ENCODE results near the gene R3HCC1L. TPM values are rescaled to one million over a fixed set of nuclear protein-coding genes. Genes with fewer than 3 reads are reported as not detected.
A peak's percentile ranks its signal among the peaks of the same experiment; 100 is the strongest.

The R3HCC1L gene
- total RNA-seq, 4 donors from 2014 or later = 17.7 to 27.3 (median 25.3) TPM

- 33 to 47% methylated on average over 1 to 4 of the region's 4 CpGs for WGBS, 2 donors (ENCODE audit: low coverage in 1 of 2)
- TF ChIP-seq POLR2AphosphoS5 (IDR thresholded peaks at IDR 0.05) = peak in 1 of 3 donors; percentile 6
- TF ChIP-seq EP300 (IDR thresholded peaks at IDR 0.05; ENCODE audit: low read depth) = no peak
- no peak overlapping the region for H3K4me3 ChIP-seq
- in situ Hi-C loops (cut with MboI; ENCODE audit: low pct_ligation_motif_present in 1 of 4, low pct_unique_long_range_greater_than_20kb in 1 of 4, low sequenced_read_pairs in 3 of 4) = no loop called here
- intact Hi-C loops (cut with DNase I; ENCODE audit: low total_unique reads) = no loop called here
- H3K9me3 ChIP-seq = no peaks in the 10 kb centered on the region
- H3K27ac ChIP-seq = no peak overlapping the region
- H3K36me3 ChIP-seq = peaks cover 0 to 9% (median 0%) of the 10 kb centered on the region in 4 donors
- peak; percentile 26 for DNase-seq
- H3K4me1 ChIP-seq = peaks cover 0 to 7% (median 0%) of the 10 kb centered on the region in 4 donors
- no peaks in the 10 kb centered on the region for H3K27me3 ChIP-seq
These were observed 75.0 kb downstream of the R3HCC1L start for GRCh38 chr10:98209441-98209840.

DNA sequence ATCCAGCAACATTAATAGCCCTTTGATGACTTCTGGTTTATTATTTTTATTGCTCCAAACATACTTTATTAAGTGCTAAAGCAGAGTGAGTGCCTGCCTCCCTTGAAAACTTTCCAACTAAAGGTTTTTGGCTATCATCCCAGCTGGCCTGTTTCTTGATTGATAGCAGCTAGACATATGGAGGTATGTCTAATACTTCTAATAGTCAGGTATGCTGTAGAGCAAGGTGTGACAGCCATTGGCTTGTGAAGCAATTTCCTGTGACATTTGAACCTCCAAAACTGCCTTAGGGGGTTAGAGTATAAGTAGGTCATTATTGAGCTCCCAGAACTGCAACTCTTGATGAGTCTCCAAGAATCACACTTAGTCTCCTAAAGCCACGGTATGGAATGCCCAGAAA lies 77.7 kb downstream of the R3HCC1L start:
- H3K9me3 ChIP-seq = peaks cover 0 to 3% of the 10 kb centered on the region in 2 donors
- no peak overlapping the region for H3K4me3 ChIP-seq
- DNase-seq = no peak
- TF ChIP-seq POLR2A (IDR thresholded peaks at IDR 0.05) (no peak), EP300 (IDR thresholded peaks at IDR 0.05; ENCODE audit: low read depth) (no peak), POLR2AphosphoS5 (IDR thresholded peaks at IDR 0.05) (no peak)
- TF ChIP-seq, protein P1, sequence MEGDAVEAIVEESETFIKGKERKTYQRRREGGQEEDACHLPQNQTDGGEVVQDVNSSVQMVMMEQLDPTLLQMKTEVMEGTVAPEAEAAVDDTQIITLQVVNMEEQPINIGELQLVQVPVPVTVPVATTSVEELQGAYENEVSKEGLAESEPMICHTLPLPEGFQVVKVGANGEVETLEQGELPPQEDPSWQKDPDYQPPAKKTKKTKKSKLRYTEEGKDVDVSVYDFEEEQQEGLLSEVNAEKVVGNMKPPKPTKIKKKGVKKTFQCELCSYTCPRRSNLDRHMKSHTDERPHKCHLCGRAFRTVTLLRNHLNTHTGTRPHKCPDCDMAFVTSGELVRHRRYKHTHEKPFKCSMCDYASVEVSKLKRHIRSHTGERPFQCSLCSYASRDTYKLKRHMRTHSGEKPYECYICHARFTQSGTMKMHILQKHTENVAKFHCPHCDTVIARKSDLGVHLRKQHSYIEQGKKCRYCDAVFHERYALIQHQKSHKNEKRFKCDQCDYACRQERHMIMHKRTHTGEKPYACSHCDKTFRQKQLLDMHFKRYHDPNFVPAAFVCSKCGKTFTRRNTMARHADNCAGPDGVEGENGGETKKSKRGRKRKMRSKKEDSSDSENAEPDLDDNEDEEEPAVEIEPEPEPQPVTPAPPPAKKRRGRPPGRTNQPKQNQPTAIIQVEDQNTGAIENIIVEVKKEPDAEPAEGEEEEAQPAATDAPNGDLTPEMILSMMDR (IDR thresholded peaks at IDR 0.05) = no peak
- no peaks in the 10 kb centered on the region for H3K27me3 ChIP-seq
- intact Hi-C loops (cut with DNase I; ENCODE audit: low total_unique reads) (no loop called here), in situ Hi-C loops (cut with MboI; ENCODE audit: low pct_ligation_motif_present in 1 of 4, low pct_unique_long_range_greater_than_20kb in 1 of 4, low sequenced_read_pairs in 3 of 4) (no loop called here)
- no peak overlapping the region for H3K27ac ChIP-seq
- peaks cover 0 to 7% (median 0%) of the 10 kb centered on the region in 4 donors for H3K4me1 ChIP-seq
- WGBS, 2 donors (ENCODE audit: low coverage in 1 of 2) = 89 to 100% methylated on average over 1 of the region's 1 CpG
- peaks cover 0 to 9% (median 0%) of the 10 kb centered on the region in 4 donors for H3K36me3 ChIP-seq

DNA sequence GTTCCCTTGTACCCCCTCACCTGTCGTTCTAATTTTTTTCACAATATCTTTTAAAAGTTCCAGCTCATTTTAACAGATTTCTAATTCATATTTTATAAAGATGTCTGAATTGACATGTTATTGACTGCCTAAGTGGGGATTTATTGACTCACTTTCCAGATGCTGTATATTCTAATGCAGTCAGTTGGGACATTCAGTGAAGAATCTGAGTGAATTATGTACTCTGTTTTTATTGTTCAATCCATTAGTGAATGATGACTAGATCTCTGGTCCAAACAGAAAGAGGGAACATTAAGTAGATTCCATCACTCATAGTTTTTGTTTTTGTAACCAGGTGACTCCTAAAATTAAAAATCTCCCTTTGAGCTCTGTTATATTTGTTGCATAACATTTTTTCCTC lies 79.3 kb downstream of the R3HCC1L start:
- in situ Hi-C loops (cut with MboI; ENCODE audit: low pct_ligation_motif_present in 1 of 4, low pct_unique_long_range_greater_than_20kb in 1 of 4, low sequenced_read_pairs in 3 of 4) = no loop called here
- Histone ChIP-seq H3K4me1 (peaks cover 0 to 2% (median 0%) of the 10 kb centered on the region in 4 donors), H3K27me3 (no peaks in the 10 kb centered on the region), H3K4me3 (no peak overlapping the region), H3K27ac (no peak overlapping the region), H3K36me3 (no peaks in the 10 kb centered on the region), H3K9me3 (peaks cover 0 to 11% of the 10 kb centered on the region in 2 donors)
- no peak for TF ChIP-seq EP300 (IDR thresholded peaks at IDR 0.05; ENCODE audit: low read depth)
- TF ChIP-seq, protein P1 (IDR thresholded peaks at IDR 0.05) = no peak
- TF ChIP-seq POLR2A (IDR thresholded peaks at IDR 0.05) = no peak
- DNase-seq = no peak
- intact Hi-C loops (cut with DNase I; ENCODE audit: low total_unique reads) = no loop called here
- WGBS, 2 donors (ENCODE audit: low coverage in 1 of 2) = 89 to 95% methylated on average over 1 of the region's 1 CpG

DNA sequence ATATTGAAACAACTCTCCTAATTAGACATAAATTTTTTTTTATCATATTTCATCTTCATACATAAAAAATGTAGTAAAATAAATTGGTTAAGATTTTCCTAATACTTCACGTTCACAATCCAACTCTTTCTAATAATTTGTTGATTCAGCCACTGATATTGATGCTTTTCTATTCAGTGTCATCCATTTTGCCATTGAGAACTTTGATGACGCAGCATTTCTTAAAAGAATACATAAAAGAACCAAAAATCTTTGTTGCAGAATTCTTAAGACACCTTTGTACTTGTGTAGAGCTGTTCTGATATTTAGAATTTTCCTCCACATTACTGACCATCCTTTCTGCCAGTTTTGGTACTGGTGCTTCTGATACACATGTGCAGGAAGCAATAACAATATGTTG lies 80.9 kb downstream of the R3HCC1L start:
- intact Hi-C loops (cut with DNase I; ENCODE audit: low total_unique reads) (no loop called here), in situ Hi-C loops (cut with MboI; ENCODE audit: low pct_ligation_motif_present in 1 of 4, low pct_unique_long_range_greater_than_20kb in 1 of 4, low sequenced_read_pairs in 3 of 4) (no loop called here)
- DNase-seq = no peak
- Histone ChIP-seq H3K36me3 (no peaks in the 10 kb centered on the region), H3K27me3 (no peaks in the 10 kb centered on the region), H3K4me1 (no peaks in the 10 kb centered on the region), H3K9me3 (peaks cover 13 to 23% of the 10 kb centered on the region in 2 donors), H3K4me3 (no peak overlapping the region), H3K27ac (no peak overlapping the region)
- TF ChIP-seq EP300 (IDR thresholded peaks at IDR 0.05; ENCODE audit: low read depth) = no peak
- TF ChIP-seq, protein P1 (IDR thresholded peaks at IDR 0.05) = no peak
- TF ChIP-seq POLR2AphosphoS5 (IDR thresholded peaks at IDR 0.05) = no peak
- no peak for TF ChIP-seq POLR2A (IDR thresholded peaks at IDR 0.05)
- 95 to 96% methylated on average over 2 of the region's 2 CpGs for WGBS, 2 donors (ENCODE audit: low coverage in 1 of 2)

DNA sequence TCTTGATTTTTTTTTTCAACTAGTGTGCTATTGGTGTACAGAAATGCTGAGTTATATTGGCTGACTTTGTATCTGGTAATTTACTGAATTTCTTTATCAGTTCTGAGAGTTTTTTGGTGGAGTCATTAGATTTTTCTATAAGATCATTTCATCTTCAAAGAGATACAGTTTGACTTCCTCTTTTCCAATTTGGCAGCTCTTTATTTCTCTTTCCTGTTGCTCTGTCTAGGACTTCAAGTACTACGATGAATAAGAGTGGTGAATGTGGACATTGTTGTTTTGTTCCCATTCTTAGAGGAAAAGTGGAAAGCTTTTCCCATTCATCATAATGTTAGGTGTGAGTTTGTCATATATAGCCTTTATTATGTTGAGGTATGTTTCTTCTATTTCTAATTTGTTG lies 83.3 kb downstream of the R3HCC1L start:
- DNase-seq = no peak
- TF ChIP-seq EP300 (IDR thresholded peaks at IDR 0.05; ENCODE audit: low read depth) (no peak), POLR2AphosphoS5 (IDR thresholded peaks at IDR 0.05) (no peak), POLR2A (IDR thresholded peaks at IDR 0.05) (no peak)
- TF ChIP-seq, protein P1 (IDR thresholded peaks at IDR 0.05) = no peak
- Histone ChIP-seq H3K27ac (no peak overlapping the region), H3K4me1 (no peaks in the 10 kb centered on the region), H3K4me3 (no peak overlapping the region), H3K36me3 (no peaks in the 10 kb centered on the region), H3K9me3 (peaks cover 13 to 23% of the 10 kb centered on the region in 2 donors), H3K27me3 (no peaks in the 10 kb centered on the region)
- 73 to 75% methylated on average over 1 of the region's 1 CpG for WGBS, 2 donors (ENCODE audit: low coverage in 1 of 2)
- in situ Hi-C loops (cut with MboI; ENCODE audit: low pct_ligation_motif_present in 1 of 4, low pct_unique_long_range_greater_than_20kb in 1 of 4, low sequenced_read_pairs in 3 of 4) (no loop called here), intact Hi-C loops (cut with DNase I; ENCODE audit: low total_unique reads) (no loop called here)
